ENCODE data around the gene RAF1.
"Not testable (repeated sequence)": the region's sequence is repeated elsewhere in the genome, so short reads cannot be mapped to it uniquely, and the experiment has no call there.

Gene RAF1

DNA sequence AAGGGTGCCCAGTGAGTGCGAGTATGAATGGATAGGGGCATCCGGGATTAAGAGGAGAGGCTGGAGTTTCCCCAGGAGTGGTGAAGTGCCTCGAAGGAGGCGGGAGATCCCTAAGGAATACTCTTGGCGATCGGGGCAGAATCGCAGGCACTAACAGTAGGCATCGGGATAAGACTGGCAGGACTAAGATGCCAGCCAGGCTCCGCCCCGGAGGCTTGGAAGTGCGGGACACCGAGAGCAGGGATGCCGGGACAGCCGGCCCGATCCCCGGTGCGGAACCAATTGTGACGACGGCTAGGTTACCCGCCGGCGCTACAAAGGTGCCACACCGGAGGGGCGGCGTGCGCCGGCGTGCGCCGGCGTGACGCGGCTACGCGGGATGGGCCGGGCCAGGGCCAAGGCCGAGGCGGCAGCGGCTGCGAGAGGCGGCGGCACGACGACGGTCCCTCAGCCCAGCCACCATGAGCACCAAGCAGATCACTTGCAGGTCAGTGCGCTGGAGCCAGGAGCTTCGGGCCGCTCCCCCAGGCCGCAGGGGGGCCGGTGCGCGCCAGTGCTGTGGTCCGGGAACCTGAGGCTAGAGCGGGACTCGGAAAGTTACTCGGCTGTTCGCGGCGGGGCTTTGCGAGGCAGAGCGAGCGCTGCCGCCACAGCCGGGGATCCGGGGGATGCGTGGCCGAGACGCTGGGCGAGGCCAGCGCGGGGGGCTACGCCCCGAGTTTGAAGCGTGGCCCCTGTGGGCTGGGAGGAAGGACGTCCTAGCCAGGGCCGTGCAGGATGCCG, 107.0 kb downstream of the RAF1 start, which contains the start of gene MKRN2:
MKRN2 (plus strand) TSS at position 398 of the 783 bp plus-strand sequence; CDS start at position 462, 64 bp downstream.
- peak; percentile 68 to 92 (median 75) for DNase-seq

DNA sequence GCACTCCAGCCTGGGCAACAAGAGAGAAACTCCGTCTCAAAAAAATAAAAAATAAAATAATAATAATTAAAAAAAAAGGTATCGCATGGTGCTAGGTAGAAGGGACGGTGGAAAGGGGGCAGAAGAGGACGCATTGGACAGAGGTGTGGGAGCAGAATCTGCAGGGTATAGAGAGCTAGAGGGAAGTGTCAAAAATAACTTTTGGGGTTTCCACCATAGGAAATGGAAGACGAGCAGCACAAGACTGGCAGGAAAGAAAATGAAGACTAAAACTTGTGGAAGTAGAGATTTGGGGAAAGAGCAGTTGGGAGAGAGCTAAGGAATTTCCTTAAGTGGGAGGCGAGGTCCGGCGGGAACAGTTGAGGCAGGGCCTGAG, 107.6 kb downstream of the RAF1 start:
- DNase-seq, result peak in 1 of 5 experiments; percentile 16

DNA sequence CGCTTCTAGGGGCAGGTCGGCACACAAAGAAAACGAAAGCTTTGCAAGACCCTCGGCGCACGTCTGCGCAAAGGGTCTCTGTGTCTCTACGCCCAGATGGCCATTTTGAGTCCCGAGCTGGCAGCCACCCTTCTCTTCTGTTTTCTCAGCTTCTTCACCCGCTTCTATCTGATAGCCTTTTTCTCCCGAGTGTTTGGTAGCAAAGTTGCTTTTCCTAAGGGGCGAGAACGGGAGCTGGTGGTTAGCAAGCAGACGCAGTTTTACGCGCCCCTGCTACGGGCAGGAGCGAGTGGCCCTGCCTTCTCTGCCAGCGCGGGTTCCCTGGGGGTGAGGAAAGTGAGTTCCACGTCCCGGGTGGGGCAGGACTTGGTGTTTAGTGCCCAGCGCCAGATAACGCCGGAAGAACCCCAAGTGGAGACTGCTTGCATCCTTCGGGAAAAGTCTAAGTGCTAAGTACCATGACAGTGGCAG, 110.0 kb downstream of the RAF1 start:
- DNase-seq, result peak in 1 of 5 experiments; percentile 16

DNA sequence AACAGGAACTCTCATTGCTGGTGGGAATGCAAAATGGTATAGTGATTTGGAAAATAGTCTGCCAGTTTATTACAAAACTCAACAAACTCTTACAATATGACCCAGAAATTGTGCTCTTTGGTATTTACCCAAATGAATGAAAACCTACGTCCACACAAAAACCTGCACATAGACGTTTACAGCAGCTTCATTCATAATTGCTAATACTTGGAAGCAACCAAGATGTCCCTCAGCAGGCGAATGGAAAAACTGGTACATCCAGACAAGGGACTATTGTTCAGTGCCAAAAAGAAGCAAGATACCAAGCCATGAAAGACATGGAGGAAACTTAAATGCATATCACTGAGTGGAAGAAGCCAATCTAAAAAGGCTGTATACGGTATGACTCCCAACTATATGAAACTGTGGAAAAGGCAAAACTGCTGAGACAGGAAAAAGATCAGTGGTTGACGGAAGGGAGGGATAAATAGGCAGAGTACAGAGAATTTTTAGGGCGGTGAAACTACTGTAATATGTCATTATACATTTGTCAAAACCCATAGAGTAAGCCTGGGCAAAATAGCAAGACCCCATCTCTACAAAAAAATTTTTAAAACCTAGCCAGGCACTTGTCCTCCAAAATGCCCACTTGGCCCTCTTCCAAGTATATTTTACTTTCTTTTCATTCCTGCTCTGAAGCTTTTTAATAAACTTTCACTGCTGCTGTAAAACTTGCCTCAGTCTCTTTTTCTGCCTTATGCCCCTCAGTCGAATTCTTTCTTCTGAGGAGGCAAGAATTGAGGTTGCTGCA, 113.8 kb downstream of the RAF1 start:
- no peak for DNase-seq

GRCh38 chr3:12545473-12545791, 118.5 kb downstream of the RAF1 start, which contains the start of gene MKRN2OS:
TSS of gene MKRN2OS (minus strand) at chr3:12545499. CDS start at chr3:12545464, 35 bp downstream.
- no peak for DNase-seq

DNA sequence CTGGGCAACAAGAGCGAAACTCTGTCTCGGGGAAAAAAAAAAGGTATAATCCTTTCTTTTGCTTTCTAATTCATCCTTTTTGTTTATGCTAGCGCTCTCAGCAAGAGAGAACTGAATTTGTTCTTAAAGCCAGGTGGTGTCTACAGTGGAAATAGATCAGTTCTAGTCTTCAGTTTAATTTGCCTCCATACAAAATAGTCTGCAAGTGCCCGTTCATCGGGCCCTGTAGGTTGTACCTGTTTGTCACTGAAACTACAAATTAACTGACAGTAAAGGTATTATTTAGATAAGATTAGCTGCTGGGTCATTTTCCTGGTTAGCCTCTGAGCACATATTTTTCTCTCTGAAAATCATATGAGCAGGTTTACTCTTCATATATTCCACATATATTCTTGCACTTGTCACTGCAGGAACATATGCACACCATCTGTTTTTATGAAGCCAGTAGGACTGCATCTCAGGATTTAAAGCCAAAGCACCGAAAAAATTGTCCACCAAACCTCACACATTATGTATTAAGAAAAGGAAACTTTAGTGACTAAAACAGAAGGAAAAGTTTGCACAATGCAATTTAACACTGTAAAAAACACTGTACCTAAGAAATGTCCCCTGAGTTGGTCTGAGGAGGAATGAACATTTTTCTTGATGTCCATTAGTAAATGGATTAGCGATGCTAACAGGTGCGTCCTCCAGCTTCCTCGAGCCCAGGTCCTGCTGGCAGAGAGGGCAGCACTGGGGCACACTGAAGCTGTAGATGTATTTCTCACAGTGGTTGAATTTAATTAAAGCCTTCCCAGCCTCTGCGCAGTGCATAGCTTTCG, 119.1 kb downstream of the RAF1 start:
- DNase-seq, result no peak

GRCh38 chr3:12543497-12543896, 120.4 kb downstream of the RAF1 start:
- DNase-seq, result not testable (repeated sequence)

- DNase-seq, result peak in 1 of 5 experiments; percentile 14
Observed at GRCh38 chr3:12541625-12542024, 122.3 kb downstream of the RAF1 start.

DNA sequence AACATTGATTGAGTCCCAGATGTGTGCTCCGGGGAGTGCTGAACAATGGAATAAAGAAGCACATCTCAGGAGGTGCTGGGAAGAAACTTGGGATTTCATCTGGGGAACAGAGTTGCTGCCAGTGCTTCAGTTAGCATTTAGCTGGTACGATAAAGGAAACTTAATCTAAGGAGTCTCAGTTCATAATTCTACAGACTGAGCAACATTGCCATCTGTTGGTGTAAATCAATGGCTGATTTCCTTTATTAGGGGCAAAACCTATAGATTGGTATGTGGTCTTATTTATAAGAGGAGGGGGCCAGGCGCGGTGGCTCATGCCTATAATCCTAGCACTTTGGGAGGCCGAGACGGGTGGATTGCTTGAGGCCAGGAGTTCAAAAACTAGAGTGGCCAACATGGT, 127.5 kb downstream of the RAF1 start:
- no peak for DNase-seq

Measured in T-helper 2 cell (primary cell).